Iris pigment epithelial cell (primary cell): Measurements from ENCODE around the gene D2HGDH.
A peak's percentile ranks its signal among the peaks of the same experiment; 100 is the strongest.
"Not testable (repeated sequence)": the region's sequence is repeated elsewhere in the genome, so short reads cannot be mapped to it uniquely, and the experiment has no call there.

Experiments used
- DNase-seq: peaks from one replicate; pipeline ENCODE4 v3.0.0-alpha.2; 2011; ENCODE audit warnings: low read depth

The D2HGDH gene

GRCh38 chr2:241793385-241793784 is 59.0 kb downstream of the D2HGDH start:
- no peak for DNase-seq

- no peak for DNase-seq
Observed at GRCh38 chr2:241794250-241794823, 59.9 kb downstream of the D2HGDH start.

- no peak for DNase-seq
Observed at GRCh38 chr2:241795021-241795999, 60.9 kb downstream of the D2HGDH start.

GRCh38 chr2:241796209-241796608 is 61.8 kb downstream of the D2HGDH start:
- DNase-seq = no peak

GRCh38 chr2:241796610-241797138 is 62.2 kb downstream of the D2HGDH start:
- no peak for DNase-seq

GRCh38 chr2:241797441-241798080 is 63.1 kb downstream of the D2HGDH start:
- DNase-seq = no peak

- DNase-seq = no peak
Observed at GRCh38 chr2:241798081-241798630, 63.7 kb downstream of the D2HGDH start.

- no peak for DNase-seq
Observed at GRCh38 chr2:241798631-241799521, 64.4 kb downstream of the D2HGDH start.

GRCh38 chr2:241799522-241800197 is 65.2 kb downstream of the D2HGDH start:
- no peak for DNase-seq

- DNase-seq = not testable (repeated sequence)
Observed at GRCh38 chr2:241800198-241800903, 65.9 kb downstream of the D2HGDH start.

- no peak for DNase-seq
Observed at GRCh38 chr2:241801611-241802420, 67.4 kb downstream of the D2HGDH start.

GRCh38 chr2:241802421-241803318 is 68.2 kb downstream of the D2HGDH start:
- no peak for DNase-seq

GRCh38 chr2:241803387-241804325 is 69.2 kb downstream of the D2HGDH start:
- DNase-seq = peak; percentile 75

- peak; percentile 47 for DNase-seq
Observed at GRCh38 chr2:241804326-241805229, 70.1 kb downstream of the D2HGDH start.

GRCh38 chr2:241806217-241806616 is 71.8 kb downstream of the D2HGDH start:
- DNase-seq = not testable (repeated sequence)
